NOMO-1 treated with dmso at 0.1 percent for 144 hours (cell line): ENCODE results near the gene CRIP2.

ENCODE experiments used
- DNase-seq: peaks from one replicate; lab custom pipeline; 2025; ENCODE audit not compliant: unreplicated experiment; lab: John Stamatoyannopoulos, UW

CRIP2 gene

DNA sequence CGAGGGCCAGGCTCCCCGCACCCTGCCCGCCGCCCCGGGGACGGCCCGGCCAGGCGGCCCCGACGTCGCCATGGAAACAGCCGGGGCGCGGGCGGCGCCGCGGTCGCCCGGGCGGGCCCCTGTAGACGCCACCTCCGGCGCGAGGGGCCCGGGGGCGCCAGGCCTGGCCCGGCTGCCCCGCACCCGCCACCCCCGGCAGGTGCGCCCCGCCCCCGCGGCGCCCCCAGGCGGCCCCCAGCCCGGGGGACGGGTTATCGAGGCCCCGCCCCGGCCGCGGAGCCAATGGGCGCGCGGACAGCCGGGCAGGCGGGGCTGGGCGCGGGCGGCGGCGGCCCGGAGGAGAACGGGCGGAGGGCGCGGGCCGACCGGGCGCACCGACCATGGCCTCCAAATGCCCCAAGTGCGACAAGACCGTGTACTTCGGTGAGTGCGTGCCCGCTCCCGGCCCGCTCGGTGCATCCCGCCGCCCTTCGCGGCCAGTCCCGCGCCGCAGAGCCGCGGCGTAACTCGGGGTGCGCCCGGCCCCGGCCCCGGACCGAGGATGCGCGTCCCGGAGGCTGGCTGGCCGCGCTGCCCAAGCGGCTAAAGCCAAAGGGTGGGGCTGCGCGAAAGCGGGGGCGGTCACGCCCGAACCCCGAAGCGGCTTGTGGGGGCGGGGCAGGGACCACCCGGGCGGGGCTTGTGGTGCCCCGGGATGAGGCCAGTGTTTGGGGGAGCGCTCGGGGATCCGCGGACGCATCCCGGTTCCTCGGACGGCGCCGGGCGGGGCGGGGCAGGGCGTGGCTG, at the start of gene CRIP2:
Gene CRIP2 (plus strand): TSS at position 339 of the 786 bp plus-strand sequence. CDS start 42 bp downstream, at position 381.
- no peak for DNase-seq

- no peak for DNase-seq
Observed at GRCh38 chr14:105424861-105425260, 49.8 kb upstream of the CRIP2 start.

- DNase-seq = no peak
Observed at GRCh38 chr14:105425823-105426247, 48.8 kb upstream of the CRIP2 start.

- DNase-seq = no peak
Observed at GRCh38 chr14:105426416-105427130, 48.0 kb upstream of the CRIP2 start.

GRCh38 chr14:105427412-105427811, 47.2 kb upstream of the CRIP2 start:
- DNase-seq = no peak

DNA sequence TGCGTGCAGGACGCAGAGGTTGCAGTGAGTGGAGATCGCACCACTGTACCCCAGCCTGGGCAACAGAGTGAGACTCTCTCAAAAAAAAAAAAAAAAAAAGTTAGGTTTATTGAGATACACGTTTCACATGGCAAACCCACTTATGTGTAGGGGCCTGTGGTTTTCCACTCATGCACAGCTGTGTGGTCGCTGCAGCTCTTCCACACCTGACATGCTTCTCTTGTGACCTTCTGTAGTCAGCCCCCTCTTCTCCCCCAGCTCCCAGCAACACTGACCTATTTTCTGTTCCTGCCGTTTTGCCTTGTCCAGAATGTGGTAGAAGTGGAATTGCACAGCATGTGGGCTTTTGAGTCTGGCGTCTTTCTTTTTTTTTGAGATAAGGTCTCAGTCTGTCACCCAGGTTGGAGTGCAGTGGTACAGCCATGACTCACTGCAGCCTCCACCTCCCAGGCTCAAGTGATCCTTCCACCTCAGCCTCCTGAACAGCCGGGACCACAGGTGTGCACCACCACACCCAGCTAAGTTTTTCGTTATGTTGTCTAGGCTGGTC, 46.6 kb upstream of the CRIP2 start:
- no peak for DNase-seq

GRCh38 chr14:105430042-105430441, 44.6 kb upstream of the CRIP2 start:
- no peak for DNase-seq

DNA sequence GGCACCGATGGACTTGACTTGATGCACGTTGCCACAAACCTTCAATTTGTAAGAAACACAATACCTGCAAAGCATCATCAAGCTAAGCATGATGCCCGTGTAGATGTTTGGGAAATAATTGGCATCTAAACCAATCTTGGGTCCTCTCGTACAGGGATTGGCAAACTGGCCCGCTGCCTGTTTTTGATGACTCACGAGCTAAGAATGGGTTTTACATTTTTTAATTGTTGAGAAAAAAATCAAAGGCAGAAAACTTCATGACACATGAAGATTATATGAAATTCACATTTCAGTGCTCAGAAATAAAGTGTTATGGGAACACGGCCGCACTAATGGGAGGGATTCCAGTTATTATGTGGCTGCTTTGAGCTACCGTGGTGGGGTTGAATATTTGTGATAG, 44.1 kb upstream of the CRIP2 start:
- DNase-seq = no peak

DNA sequence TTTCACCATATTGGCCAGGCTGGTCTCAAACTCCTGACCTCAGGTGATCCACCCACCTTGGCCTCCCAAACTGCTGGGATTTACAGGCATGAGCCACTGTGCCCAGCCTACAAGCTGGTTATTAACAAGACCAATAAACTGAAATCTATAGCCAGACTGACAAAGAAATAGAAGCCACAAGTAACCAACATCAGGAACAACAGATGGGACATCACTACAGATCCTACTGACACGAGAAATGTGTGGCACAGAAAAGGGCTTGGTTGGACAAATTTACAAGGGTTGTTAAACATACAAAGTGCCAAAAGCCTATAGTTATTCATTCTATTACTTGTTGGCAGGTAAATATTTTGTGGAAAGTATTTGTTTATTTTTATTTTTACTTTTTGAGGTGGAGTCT, 43.4 kb upstream of the CRIP2 start:
- DNase-seq = no peak

- DNase-seq = no peak
Observed at GRCh38 chr14:105432657-105433056, 42.0 kb upstream of the CRIP2 start.

DNA sequence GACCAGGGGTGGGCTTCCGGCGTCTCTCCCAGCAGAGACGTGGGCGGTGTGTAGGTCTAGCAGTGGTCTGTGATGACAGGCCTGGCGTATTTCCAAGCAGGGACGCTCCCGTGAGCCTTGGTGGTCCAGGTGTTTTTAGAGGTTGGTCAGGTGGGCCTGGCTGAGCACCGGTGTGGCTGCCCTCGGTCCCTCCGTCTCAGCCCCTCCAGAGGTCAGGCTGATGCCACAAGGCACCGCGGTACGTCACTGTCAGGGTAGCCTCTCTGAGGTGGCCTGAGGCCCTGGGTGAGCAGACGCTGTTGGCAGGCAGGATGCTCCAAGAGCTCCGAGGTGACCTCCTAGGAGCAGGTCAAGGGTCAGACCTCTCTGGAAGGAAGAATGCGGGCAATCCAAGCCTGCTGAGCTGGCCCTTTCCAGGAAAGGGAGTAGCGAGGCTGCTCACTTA, 41.4 kb upstream of the CRIP2 start:
- no peak for DNase-seq

- no peak for DNase-seq
Observed at GRCh38 chr14:105436402-105436801, 38.2 kb upstream of the CRIP2 start.

GRCh38 chr14:105436891-105437722, 37.5 kb upstream of the CRIP2 start:
- DNase-seq = no peak

GRCh38 chr14:105437723-105438500, 36.7 kb upstream of the CRIP2 start:
- DNase-seq = no peak

- no peak for DNase-seq
Observed at GRCh38 chr14:105439179-105439578, 35.4 kb upstream of the CRIP2 start.

DNA sequence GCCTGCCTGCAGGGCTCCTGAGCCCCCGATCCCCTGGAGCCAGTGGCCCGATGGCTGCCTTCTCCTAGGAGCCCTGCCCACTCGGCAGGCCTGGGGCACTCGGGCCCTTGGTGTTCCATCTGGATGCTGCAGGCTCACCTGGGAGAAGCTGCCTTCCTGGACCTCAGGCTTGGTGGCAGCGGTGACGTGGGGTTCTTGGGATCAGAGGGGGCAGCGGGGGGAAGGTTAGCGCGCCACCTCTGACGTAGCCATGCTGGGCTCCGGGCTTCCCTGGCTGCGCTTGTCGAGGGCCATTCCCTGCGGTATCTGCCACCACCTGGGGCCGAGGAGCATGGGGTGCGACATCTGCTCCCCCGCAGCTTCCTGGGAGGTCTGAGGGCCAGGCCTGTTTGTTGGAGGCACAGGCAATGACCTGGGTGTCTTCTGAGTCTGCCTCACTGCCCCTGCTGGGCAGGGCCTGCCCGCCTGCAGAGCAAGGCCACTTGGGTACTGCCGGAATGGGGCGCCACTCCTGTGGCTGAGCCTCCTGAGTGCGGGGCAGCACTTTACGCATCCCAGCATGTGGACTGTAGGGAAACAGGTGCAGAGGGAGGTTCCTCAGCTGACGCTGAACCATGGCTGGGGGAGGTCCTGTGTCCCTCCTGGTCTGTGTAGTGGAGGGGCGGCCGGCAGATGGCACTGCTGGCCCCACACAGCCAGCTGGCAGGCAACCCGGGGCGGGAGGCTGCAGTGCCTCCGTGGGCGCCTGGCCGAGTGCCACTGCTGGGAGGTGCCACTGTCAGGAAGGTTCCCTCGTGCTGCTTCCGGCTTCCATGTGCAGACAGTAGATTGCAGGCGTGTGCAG, 34.7 kb upstream of the CRIP2 start:
- DNase-seq = no peak

GRCh38 chr14:105440554-105440900, 34.1 kb upstream of the CRIP2 start:
- no peak for DNase-seq

DNA sequence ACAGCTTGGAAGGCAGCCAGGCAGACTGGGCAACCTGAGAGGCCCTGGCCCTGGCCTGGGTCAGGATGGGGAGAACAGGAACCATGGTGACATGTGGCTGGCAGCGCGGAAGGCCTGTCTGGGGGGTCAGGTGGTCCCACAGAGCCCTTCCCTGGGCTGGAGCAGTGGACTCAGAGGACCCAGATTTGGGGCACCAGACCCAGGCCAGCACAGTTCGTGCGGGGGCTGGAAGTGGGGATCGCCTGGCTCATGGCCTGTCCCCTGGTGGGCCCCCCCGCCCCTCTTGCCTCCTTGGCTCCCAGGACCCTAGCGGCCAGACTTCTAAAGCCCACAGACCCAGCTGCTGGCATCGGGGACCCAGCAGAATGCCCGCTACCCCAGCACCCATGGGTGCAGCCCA, 33.6 kb upstream of the CRIP2 start:
- no peak for DNase-seq

DNA sequence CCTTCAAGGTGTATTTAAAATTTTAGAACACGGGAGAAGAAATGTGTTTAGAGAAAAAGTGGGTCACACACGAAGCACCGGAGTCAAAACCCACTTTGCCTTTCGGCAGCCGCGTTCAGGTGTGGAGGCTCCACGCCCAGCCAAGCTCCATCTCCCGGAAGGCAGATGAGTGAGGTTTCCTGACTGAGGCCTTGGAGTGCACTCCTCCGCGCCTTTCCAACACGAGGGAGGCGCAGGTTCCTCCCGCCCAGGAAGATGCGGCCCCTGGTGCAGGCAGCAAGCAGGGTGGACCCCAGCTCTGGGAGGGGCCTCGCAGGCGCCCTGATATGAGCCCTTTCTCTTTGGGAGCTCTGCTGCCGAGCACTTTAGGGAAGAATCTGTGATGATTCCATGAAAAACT, 32.5 kb upstream of the CRIP2 start:
- DNase-seq = no peak

DNA sequence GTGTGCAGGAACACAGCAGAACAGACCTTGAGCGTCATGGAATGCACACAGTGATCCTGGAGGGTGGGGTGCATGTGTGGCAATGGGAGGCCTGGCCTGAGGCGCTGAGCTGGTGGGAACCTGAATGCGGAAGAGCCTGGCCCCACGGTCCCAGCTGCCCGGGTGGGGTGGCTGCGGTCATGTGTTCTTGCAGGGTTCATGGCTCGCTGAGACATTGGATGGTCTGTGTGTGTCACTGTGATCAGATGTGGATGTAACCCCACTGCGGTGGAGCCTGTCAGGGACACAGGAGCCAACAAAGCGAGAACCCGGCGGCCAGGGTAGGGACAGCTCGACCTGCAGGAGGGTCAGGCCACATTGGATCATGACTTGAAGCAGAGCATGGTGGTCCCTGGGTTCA, 31.8 kb upstream of the CRIP2 start:
- DNase-seq = no peak
